Measurements from ENCODE around the gene BCR.

Gene BCR

DNA sequence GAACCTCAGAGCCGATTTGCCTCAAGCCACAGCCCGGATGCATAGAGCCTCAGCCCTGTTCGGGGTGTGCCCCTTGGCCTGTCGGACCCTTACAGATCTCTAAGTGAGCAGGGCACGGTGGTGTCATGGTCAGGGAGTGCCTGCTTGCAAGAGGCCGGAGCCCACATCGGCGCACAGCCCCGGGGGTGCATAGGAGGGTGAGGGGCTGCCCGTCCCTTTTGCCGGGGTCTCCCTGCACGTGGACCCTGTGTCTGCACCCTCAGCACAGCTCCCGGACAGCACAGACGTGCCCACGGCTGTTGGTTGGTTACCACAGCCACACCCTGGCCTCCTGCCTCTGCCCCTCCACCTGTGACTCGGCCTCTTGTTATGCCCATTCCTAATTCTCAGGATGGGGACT lies 28.5 kb upstream of the BCR start:
- DNase-seq (ENCODE audit: low spot score): no peak

DNA sequence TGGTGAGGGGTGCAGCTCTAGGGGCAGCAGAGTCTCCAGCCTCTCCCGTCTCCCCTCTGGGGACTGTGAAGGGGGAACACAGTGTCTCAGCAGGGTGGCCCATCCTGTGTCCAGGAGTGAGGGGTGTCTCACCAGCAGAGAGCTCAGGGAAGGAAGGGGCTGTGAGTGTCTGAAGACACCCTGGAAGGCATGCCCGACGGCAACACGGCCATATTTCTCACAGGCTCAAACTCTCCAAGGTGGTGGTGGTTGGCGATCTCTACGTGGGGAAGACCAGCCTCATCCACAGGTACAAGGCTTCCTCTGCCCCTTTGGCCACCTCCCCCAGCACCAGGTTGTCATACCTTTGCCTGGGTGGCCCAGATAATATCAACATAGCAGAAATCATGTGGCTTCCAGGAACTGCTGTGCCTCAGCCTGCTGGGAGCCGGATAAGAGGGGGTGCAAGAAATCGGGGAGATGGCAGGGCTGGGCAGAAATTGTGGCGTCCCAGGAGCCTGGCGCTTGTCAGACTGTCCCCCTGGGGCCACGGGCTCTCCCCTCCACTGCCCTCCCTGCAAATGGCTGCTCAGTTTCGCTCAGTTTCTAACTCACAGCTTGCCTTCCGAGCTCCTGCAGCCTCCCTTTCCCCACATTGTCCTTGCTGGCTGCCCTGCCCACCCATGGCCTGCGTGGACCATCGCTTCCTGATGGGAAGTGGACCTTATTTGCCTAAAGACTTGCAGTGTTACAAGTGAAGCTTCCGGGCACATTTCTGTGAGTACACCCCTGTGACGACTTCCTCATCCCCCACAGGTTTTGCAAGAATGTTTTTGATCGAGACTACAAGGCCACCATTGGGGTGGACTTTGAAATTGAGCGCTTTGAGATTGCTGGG lies 27.8 kb upstream of the BCR start:
- no peak for DNase-seq (ENCODE audit: low spot score)

DNA sequence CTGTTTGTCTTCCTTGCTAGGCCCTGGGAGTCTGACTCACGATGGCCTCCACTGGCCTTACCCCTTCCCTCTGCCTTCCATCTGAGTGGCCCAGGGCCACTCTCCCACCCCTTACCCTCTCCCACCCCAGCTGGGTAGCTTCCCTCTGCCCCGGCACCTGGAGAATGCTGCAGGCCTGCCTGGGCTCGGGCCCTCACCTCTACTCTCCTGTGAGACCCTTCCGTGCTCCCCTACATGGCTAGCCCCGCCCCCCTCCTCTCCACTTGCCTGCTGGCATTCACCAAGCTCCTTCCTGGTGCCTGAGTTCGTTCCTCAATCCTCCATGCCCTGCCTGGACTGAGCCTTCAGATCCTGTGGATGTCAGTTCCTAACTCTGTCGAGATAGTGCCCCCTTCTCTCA lies 26.3 kb upstream of the BCR start:
- no peak for DNase-seq (ENCODE audit: low spot score)

DNA sequence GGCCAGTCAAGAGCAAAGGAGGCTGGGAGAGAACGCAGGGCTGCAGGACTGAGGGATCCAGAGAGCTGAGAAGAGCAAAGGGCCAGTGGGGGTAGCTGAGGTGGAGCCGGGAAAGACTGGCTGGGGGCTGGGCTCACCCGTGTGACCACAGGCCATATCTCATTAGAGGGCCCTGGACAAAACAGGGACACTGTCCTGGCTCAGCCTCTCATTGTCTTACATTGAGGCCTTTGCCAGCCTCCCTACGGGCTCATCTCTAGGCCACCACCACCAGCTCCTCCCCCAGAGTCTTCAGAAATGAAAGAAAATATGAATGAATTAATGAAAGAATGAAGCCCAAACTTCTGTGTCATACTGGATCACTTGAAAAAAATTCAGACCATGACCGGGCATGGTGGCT lies 25.8 kb upstream of the BCR start:
- no peak for DNase-seq (ENCODE audit: low spot score)

DNA sequence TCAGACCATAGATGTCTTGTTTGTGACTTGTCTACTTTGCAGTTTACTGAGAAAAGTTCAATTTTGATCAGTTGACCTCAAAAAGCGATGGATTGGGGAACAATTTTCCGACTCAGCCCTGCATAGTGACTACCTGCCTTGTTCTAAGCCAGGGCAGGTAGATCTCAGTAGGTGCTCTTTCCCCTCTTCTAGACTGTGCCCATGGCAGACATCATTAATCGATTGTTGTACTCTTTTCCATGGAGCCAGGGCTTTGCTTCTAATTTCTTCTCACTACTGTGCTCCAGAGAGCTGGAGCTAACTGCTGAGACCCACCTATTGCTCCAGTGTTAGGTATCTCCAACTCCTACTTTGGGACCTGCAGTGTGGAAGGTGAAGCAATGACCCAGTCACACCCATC lies 25.2 kb upstream of the BCR start:
- DNase-seq (ENCODE audit: low spot score): no peak

DNA sequence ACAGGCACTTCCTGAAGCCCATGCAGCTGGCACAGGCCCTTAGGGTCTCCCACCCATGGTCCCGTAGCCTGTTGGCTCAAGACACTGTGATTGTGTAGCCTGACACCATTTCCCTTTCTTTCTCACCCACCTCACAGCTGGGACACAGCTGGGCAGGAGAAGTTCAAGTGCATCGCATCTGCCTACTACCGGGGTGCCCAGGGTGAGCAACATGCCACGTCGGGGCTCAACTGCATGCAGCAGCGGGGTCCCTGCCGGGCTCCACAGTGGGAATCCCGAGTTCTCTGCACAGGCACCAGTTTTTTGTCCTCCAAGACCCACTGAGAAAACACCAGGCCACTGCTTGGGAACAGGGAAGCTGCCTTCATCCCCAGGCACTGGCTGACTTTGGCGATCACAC lies 24.5 kb upstream of the BCR start:
- no peak for DNase-seq (ENCODE audit: low spot score)

DNA sequence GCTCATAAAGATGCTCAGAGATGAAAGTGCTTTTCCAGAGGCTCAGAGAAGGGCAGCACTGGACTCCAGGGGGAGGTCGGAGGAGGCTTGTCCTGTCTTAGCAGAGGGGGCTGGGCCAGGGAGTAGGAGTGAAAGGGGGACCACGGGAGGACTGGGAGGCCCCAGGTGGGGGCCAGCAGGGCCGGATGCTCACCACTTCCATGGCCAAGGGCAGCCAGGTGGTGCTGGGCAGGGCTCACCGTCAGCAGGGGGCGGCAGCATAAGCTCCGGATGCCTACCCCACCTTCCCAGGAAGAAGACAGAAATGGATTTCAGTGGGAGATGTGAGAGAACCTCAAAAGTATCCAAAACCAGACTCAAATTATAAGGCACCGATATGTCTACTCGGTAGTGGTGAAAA lies 24.0 kb upstream of the BCR start:
- DNase-seq (ENCODE audit: low spot score): no peak

DNA sequence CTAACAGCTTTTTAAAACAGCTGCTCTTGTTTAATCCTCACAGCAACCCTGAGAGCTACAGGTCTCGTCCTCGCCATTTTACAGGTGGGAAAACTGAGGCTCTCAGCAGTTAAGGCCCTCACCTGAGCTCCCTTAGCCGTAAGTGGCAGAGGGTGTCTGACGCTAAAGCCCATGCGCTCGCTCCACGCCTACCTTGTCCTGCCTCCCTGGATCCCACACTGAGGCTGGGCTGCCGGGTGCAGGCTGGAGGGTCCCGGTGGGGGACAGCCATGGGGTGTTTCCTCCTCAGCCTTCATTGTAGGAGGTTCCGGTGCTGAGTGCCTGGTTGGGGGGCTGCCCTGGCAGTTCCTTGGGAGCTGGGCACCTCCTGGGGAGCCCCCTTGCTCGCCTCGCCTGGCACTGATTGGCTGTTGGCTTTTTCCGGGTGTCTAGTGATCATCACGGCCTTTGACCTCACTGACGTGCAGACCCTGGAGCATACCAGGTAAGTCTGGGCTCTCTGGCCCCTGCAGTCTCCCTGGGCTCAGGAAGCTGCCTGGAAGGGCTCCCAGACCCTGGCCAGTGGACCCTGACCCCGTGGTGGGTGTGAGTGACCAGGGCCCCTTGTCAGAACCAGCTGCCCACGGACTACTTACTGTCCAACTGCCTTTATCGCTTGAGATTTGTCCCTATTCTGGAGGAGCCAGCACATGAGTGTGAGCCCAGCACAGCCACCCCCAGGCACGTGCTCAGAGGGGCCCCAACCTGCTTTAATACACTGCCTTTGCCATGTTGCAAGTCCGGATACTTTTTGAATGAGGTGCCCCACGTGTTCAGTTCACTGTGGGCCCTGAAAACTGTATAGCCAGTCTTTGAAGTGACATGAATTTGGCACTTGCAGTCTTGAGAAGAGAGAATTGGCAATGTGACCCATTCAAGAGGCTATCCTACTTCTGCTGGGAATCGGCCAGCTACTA lies 22.5 kb upstream of the BCR start:
- DNase-seq (ENCODE audit: low spot score): no peak

DNA sequence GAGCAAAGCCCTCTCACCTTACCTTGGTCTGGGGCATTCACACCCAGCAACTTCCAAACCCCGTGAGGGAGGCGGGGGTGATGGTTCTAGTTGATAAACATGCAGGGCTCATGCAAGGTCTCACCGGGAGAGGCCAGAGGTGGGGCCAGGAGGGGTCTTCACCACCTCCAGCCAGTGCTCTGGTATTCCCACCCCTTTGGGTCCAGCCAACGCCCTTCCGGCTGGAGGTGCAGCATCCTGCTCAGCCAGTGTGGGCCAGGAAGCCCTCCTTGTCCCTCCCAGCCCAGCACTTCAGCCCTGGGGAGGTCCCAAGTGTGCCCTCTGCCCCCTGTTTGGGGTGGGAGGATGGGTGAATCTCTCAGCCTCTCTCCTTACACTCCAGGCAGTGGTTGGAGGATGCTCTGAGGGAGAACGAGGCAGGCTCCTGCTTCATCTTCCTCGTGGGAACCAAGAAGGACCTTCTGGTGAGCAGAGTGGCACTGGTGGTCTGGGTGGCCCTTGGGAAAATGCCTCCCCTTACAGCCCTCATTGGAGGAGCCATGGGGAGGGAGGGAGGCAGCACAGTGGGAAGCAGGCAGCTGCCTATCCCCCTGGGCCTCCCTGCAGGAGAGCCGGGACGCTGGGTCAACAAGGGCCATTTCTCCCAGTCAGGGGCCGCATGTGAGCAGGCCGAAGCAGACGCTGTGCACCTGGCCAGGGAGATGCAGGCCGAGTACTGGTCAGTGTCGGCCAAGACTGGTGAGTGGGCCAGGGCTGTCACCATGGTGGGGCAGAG lies 21.6 kb upstream of the BCR start:
- no peak for DNase-seq (ENCODE audit: low spot score)

DNA sequence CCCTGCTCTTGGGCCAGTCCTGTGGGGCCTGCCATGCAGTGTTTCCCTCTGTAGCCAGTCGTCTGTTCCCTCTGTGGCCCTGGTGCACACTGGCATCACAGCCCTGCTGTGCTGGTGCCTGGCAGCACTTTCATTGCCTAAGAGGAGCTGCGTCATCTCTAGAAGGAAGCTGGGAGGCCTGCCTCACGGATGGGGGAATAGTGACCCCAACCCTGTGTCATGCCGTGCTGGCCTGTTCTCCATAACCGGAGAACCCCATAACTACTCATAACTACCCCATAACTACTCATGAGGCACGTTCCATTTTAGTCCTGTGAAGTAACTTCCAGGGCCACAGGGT lies 21.0 kb upstream of the BCR start:
- no peak for DNase-seq (ENCODE audit: low spot score)

DNA sequence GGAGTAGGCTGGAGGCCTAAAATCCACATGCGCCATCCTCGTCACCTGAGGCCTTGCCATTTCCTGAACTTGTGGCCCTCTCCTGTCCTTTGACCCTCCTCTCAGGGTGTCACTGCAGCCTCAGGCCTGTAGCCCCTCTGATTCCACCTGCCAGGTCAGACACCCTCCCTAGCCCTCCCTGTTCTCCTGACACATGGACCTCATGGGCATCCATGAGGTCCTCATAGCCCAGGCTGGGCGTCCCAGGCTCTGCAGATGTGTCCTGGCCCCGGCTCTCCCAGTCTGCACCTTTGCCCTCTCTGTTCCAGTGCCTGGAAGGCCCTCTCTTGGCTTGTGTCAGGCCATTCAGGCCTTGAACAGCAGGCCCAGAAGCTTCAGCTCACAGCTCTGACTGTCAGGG lies 19.3 kb upstream of the BCR start:
- no peak for DNase-seq (ENCODE audit: low spot score)

DNA sequence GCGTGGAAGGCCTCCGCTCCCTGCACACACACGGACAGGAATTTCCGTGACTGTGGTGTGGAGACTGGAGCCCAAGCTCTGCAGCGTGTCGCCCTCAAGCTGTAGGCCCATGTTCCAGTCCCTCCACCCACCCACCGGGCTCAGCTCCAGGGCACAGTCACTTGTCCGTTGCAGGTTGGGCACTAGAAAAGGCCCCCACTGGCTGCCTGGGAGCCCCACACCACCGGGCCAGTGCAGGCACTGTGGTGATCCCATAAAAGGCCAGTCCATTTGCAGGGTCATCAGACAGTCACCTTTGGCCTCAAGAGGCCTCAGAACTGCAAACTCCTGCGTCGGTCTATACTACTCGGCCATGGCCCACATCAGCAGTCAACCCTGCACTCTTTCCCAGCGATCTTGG lies 18.7 kb upstream of the BCR start:
- DNase-seq (ENCODE audit: low spot score): no peak

DNA sequence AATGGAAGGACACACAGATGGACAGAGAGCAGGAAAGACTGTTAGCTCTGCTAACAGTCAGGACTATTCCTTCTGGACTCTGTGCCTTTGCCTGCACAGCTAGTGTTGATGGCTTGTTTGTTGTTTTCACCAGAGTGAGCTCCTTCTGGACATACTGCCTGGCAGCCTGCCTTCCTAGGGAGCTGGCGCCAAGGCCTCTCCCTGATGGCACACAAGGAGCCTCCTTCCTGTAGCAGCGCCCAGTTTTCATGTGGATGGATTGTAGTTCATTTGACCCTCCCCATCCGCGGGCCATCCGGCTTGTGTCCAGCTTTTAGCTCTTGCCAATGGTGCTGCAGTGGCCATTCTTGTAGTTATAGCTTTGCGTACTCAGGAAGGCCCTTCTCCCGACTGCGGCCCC lies 16.6 kb upstream of the BCR start:
- DNase-seq (ENCODE audit: low spot score): no peak

DNA sequence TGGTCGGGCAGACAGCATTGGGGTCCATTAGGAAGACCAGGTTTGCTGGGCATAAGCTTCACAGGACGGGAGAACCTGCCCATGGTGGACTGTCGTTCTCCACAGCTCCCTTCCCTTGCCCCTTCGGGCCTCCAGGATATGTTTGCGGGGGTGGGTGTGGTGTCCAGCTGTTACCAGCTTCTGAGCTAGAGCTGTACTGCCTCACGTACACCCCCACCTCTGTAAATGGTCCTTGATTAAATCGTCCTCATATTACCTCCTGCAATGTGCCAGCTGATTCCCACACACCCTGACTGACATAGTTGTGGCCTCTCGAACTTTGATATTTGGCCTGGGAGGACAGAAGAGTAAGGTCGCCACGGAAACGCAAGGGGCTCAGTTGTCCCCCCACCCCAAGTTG lies 16.2 kb upstream of the BCR start:
- DNase-seq (ENCODE audit: low spot score): no peak

DNA sequence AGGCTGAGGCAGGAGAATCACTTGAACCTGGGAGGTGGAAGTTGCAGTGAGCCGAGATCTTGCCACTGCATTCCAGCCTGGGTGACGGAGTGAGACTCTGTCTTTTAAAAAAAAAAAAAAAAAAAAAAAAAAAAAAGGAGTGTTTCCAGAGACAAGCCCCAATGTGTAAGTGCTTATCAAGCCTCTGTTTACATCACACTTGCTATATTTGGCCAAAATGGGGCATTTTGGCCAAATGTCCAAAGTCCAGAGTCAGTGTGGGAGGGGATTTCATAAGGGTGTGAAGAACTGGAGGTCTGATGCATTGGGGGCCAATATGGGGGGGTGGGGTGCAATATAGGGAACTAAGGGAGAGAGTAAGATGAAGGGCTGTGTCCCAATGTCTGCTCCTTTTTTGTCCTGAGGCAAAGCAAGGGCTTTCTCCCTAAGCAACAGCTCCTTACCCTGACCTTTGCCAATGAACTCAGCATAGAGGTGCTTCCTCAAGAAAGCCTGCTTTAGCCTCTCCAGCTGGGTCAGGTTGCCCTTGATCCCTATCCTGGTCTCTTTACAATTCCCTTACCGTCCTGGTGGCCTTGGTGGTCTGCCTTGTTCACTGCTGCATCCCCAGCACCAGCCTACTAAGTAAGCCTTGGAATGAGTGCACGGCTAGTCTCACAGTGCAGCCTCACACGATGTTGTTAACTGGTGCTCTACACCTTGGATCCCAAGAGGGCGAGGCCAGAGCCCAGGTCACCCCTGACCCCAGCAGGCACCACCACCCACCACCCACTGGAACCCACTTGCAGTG lies 14.1 kb upstream of the BCR start:
- DNase-seq (ENCODE audit: low spot score): no peak

DNA sequence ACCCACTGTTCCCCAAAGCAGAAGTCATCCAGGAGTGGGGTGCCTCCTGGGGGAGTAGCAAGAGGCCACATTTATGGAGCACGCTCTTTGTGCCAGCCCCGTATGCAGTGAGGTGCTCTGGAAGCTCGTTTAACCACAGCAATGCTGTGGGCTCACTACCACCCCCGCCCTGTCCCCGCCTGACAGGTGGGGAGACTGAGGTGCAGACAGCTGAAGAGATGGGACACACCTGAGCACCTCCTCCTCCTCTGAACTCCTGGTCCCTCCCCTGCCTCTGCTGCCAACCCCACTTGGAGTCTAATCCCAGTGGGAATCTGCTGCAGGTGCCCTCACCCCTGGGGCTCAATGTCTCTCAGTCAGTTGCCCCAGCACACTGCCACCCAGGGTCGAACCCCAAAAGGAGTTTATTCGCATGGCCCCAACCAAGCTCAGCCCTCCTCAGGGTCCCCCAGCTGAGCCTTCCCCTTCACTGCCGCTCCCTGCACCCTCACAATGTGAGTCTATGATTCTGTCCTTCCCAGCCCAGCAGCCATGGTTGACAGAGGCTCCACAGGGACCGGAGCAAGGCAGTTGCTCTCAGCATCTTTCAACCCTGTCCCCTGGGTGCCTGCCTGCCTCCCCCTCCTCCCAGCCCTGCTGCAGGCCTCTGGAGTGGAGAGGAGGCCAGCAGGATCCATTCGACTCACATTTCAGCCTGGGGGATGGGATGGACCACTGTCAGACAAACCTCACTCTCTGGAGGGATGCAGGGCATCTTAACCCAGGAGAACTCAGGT lies 13.3 kb upstream of the BCR start:
- no peak for DNase-seq (ENCODE audit: low spot score)

DNA sequence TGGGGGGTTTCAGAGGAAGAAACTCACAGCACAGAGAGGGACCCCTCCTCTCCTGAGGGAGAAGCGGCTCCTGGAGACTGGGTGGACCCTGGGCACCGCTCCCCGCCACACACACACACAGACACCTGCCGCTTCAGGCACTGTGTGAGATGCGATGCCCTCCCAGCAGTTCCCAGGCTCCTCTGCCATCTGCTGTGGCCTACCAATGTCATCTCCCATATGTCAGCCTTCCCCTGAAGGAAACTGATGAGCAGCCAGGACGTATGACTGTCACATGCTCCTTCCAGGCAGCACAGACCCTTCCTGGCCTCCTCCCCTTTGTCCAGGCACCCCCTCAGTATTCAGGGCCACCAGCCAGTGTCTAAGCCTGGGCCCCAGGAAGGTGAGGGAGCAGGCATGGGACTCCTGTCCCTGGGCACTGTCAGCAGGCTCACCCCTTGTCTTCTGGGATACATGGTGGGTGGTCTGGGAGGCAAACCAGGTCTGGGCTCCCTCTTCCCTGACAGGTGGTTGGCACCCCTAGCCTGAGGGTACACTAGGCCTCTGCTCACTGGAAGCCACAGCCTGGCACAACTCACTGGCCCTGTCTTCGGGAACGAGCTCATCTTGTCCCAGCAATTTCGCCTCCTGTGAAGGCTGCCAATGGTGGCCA lies 11.8 kb upstream of the BCR start:
- no peak for DNase-seq (ENCODE audit: low spot score)

DNA sequence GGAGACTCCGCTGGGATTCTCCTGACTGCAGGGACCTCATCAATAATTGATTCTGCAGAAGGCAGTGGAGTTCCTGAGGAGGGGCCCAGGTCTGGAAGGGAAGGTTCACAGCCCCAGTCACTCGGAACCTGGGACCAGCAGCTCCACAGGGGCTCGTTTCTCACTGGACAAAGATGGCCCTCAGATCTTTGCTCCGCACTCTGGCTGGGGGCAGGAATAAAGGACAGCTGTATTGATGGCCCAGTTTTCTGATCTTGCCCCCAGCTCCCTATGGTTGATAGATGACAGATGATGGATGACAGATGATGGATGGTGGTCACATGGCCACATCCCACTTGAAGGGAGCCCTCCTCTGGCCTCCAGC lies 11.3 kb upstream of the BCR start:
- DNase-seq (ENCODE audit: low spot score): no peak

DNA sequence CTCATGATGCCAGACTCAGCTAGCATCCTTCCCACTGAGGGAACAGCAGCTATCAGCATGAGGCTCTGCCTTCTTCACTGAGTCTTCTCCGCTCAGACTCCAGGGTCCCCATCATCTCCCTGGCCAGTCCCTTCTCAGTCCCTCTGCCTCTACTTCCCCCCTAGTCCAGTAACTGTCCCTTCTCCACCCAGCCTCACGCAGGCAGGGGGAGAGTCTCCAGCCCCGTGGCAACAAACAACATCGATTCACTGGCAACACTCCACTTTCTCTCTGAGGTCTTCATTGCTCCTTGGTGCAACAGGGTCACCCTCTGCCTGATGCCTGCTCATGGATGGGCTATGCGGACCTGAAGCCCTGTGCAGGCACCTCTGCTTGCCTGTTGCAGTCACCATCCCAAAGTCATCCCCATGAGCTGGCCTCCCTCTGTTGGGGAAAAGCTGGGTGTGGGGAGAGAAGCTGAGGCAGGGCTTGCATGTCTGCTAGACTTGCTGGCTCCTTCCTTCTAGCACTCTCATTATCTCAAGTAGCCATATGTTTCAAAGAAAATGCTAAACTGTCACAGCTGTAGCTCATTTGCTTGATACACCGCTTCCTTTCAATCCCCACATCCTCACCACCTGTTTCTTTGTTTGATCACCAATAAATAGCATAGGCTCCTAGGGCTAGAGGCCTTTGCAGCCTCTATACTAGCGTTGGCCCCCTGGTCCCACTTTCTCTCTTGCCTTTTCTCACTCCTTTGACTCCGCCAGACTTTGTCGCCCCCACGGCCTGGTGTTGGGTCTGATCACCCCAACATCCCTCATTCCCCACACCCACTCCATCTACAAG lies 4.3 kb upstream of the BCR start:
- no peak for DNase-seq (ENCODE audit: low spot score)

DNA sequence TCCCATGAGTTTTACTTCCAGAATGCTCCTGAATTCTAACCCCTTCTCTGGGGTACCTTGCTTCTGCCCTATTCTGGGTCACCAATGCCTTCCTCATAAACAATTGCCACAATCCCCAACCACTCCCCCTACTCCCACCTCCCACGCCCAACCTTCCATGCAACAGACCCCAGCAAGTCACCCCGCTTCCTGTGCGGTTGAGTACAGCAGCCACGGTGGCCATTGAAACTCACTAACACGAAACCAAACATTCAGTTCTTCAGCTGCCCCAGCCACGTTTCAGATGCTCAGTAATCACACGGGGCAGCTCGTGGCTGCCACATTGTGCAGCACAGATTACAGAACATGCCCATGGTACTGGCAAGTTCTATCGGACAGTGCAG lies 3.7 kb upstream of the BCR start:
- DNase-seq (ENCODE audit: low spot score): no peak
